ENCODE measurements around the gene SNAP47.
A peak's percentile ranks its signal among the peaks of the same experiment; 100 is the strongest.

The SNAP47 gene

GRCh38 chr1:227749225-227749624, 14.0 kb downstream of the SNAP47 start:
- DNase-seq: no peak

GRCh38 chr1:227749916-227750710, 14.9 kb downstream of the SNAP47 start:
- no peak for DNase-seq

GRCh38 chr1:227753999-227754711, 18.9 kb downstream of the SNAP47 start:
- peak in 11 of 14 donors; percentile 6 to 60 (median 19) for DNase-seq

GRCh38 chr1:227754958-227755357, 19.7 kb downstream of the SNAP47 start:
- no peak for DNase-seq

GRCh38 chr1:227756172-227756959, 21.1 kb downstream of the SNAP47 start:
- DNase-seq: no peak

GRCh38 chr1:227757781-227758180, 22.5 kb downstream of the SNAP47 start:
- no peak for DNase-seq

- DNase-seq: no peak
Measured at GRCh38 chr1:227758366-227758765, 23.1 kb downstream of the SNAP47 start.

GRCh38 chr1:227759341-227760300, 24.4 kb downstream of the SNAP47 start:
- DNase-seq: no peak

- no peak for DNase-seq
Measured at GRCh38 chr1:227760377-227760776, 25.1 kb downstream of the SNAP47 start.

- no peak for DNase-seq
Measured at GRCh38 chr1:227761621-227762230, 26.5 kb downstream of the SNAP47 start.

GRCh38 chr1:227762231-227762911, 27.1 kb downstream of the SNAP47 start:
- DNase-seq: peak in 13 of 14 donors; percentile 13 to 71 (median 39)

GRCh38 chr1:227763246-227764018, 28.2 kb downstream of the SNAP47 start:
- DNase-seq: no peak

- no peak for DNase-seq
Measured at GRCh38 chr1:227764019-227764391, 28.8 kb downstream of the SNAP47 start.

GRCh38 chr1:227765261-227766014, 30.2 kb downstream of the SNAP47 start:
- DNase-seq: no peak

- DNase-seq: no peak
Measured at GRCh38 chr1:227766015-227766634, 30.9 kb downstream of the SNAP47 start.

- no peak for DNase-seq
Measured at GRCh38 chr1:227766653-227767277, 31.5 kb downstream of the SNAP47 start.

GRCh38 chr1:227767401-227768124, 32.3 kb downstream of the SNAP47 start:
- no peak for DNase-seq

GRCh38 chr1:227768125-227768439, 32.8 kb downstream of the SNAP47 start:
- DNase-seq: no peak

All from C1 segment of cervical spinal cord (tissue), 14 donors.